Lung (tissue), 12 donors: ENCODE results near the gene MCU. TPM values are rescaled to one million over a fixed set of nuclear protein-coding genes. Genes with fewer than 3 reads are reported as not detected.

Experiments
- ATAC-seq: fragments of 200-7000 bp; cut with Tn5 transposase; one replicate; pipeline ENCODE4 v1.9.1; 2020; ENCODE audit warnings: moderate number of reproducible peaks; ENCODE audit not compliant: insufficient read depth, low FRiP score
- DNase-seq, 3 donors: peaks; one replicate each; pipeline ENCODE4 v3.0.0-alpha.2; 2013 to 2017
- H3K27ac ChIP-seq, 2 donors: one replicate each; pipeline ENCODE4 v1.5.1; 2013; ENCODE audit warnings: mild to moderate bottlenecking in 2 of 2, moderate library complexity in 2 of 2, control low read depth in 1 of 2, inconsistent platforms in 1 of 2, low read depth in 1 of 2, low read length in 1 of 2
- H3K27me3 ChIP-seq, 3 donors: one replicate each; pipeline ENCODE4 v1.5.1; 2013; ENCODE audit warnings: low read length in 2 of 3; ENCODE audit not compliant: control insufficient read depth in 3 of 3, insufficient read depth in 3 of 3
- H3K36me3 ChIP-seq, 4 donors: one replicate each; pipeline ENCODE4 v1.5.1; 2013; ENCODE audit warnings: low read length in 4 of 4, mild to moderate bottlenecking in 1 of 4, moderate library complexity in 1 of 4; ENCODE audit not compliant: control insufficient read depth in 4 of 4, insufficient read depth in 4 of 4
- H3K4me1 ChIP-seq, 5 donors: one replicate each; pipeline ENCODE4 v1.5.1; 2013; ENCODE audit warnings: low read length in 5 of 5, mild to moderate bottlenecking in 2 of 5, moderate library complexity in 1 of 5; ENCODE audit not compliant: control insufficient read depth in 5 of 5, insufficient read depth in 5 of 5
- H3K4me3 ChIP-seq: one replicate; pipeline ENCODE4 v1.5.1; 2013; ENCODE audit warnings: mild to moderate bottlenecking, control low read depth, moderate library complexity
- H3K9ac ChIP-seq, 2 donors: one replicate each; pipeline ENCODE4 v1.5.1; 2013; ENCODE audit warnings: low read length in 2 of 2, control low read depth in 1 of 2; ENCODE audit not compliant: insufficient read depth in 1 of 2
- H3K9me3 ChIP-seq, 4 donors: one replicate each; pipeline ENCODE4 v1.5.1; 2013; ENCODE audit warnings: low read length in 3 of 4, mild to moderate bottlenecking in 1 of 4, moderate library complexity in 1 of 4; ENCODE audit not compliant: control insufficient read depth in 4 of 4, insufficient read depth in 3 of 4
- CTCF ChIP-seq: IDR thresholded peaks from 2 replicates; pipeline ENCODE4 v1.5.1; 2012; ENCODE audit warnings: mild to moderate bottlenecking; ENCODE audit errors: control extremely low read depth, extremely low read depth
- WGBS, 2 donors: extraction: QIAGEN DNeasy Blood & Tissue Kit; methylation state at CpG; one replicate each; pipeline ENCODE4 v1.1.7; 2013; 5-methylcytosine and 5-hydroxymethylcytosine counted together
- polyA plus RNA-seq, 2 donors: library from polyadenylated mRNA; stranded (reverse); fragments of 200-250 nt; gene quantifications; one replicate each; pipeline ENCODE4 v1.2.1, GENCODE V29; 2013
- total RNA-seq, 2 donors: library from RNA; depleted of rRNA in 1 of 2; stranded (reverse); fragments of >200 nt in 1 of 2; gene quantifications; one replicate each; pipeline ENCODE4 v1.2.1, GENCODE V29; 2014 to 2021
- donor health status: control.
- donor health status: control.
- donor health status: Bipolar disorder and iron deficiency.
- donor health status: healthy.
- donor health status: DM: yes; HTN: yes; CAD: no.

The MCU gene
- total and polyA plus RNA-seq, 4 donors = 23.1 to 70.7 (median 29.0) TPM

DNA sequence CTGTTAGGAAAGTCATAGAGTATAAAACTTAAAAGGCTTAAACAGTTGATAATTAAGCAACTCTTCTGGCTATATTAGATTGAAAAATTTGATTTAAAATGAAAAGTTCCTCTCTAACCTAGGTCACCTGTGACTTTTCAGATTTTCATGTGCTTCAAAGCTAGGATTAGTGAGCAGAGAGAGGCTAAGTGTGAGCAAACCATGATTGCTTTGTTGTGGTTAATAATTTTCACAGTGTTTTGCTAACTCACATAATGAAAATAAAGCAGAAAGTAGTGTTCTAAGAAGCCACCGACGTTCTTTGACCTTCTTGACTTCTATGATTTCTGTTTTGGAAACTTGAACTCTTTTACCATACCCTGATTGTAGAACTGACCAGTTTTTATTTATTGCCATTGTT is 126.1 kb downstream of the MCU start:
- Histone ChIP-seq H3K36me3 (no peaks in the 10 kb centered on the region), H3K4me1 (peaks cover 0 to 6% (median 0%) of the 10 kb centered on the region in 5 donors), H3K4me3 (no peak overlapping the region), H3K9ac (no peak overlapping the region), H3K27ac (no peak overlapping the region), H3K9me3 (no peaks in the 10 kb centered on the region), H3K27me3 (no peaks in the 10 kb centered on the region)
- no peak for TF ChIP-seq CTCF
- 64 to 76% methylated on average over 2 of the region's 2 CpGs for whole genome bisulfite sequencing, 2 donors
- no peak for ATAC-seq
- DNase-seq = no peak

- no peak for ATAC-seq
- Histone ChIP-seq H3K27me3 (no peaks in the 10 kb centered on the region), H3K36me3 (no peaks in the 10 kb centered on the region), H3K4me3 (no peak overlapping the region), H3K9me3 (no peaks in the 10 kb centered on the region), H3K9ac (no peak overlapping the region), H3K27ac (no peak overlapping the region), H3K4me1 (peaks cover 0 to 1% (median 0%) of the 10 kb centered on the region in 5 donors)
- no peak for DNase-seq
- no peak for TF ChIP-seq CTCF
- 78 to 92% methylated on average over 1 of the region's 1 CpG for WGBS, 2 donors
These were observed 127.1 kb downstream of the MCU start for GRCh38 chr10:72819053-72819452.

- Histone ChIP-seq H3K27me3 (no peaks in the 10 kb centered on the region), H3K4me3 (no peak overlapping the region), H3K36me3 (no peaks in the 10 kb centered on the region), H3K9me3 (no peaks in the 10 kb centered on the region), H3K27ac (no peak overlapping the region), H3K9ac (no peak overlapping the region), H3K4me1 (peaks cover 0 to 8% (median 0%) of the 10 kb centered on the region in 5 donors)
- DNase-seq = no peak
- TF ChIP-seq CTCF = no peak
- WGBS, 2 donors = 97 to 100% methylated on average over 2 of the region's 2 CpGs
- ATAC-seq = no peak
These were observed 129.7 kb downstream of the MCU start for GRCh38 chr10:72821606-72822005.

- Histone ChIP-seq H3K4me3 (no peak overlapping the region), H3K36me3 (no peaks in the 10 kb centered on the region), H3K4me1 (peaks cover 0 to 9% (median 0%) of the 10 kb centered on the region in 5 donors), H3K27me3 (no peaks in the 10 kb centered on the region), H3K9ac (no peak overlapping the region), H3K9me3 (no peaks in the 10 kb centered on the region), H3K27ac (no peak overlapping the region)
- WGBS, 2 donors = 98 to 99% methylated on average over 4 of the region's 4 CpGs
- no peak for TF ChIP-seq CTCF
- no peak for DNase-seq
- no peak for ATAC-seq
These were observed 130.5 kb downstream of the MCU start for GRCh38 chr10:72822342-72822986.
